ENCODE measurements around the gene GSK3B.

GRCh38 chr3:120092474-120092873 is 1.8 kb downstream of the GSK3B start:
- TF ChIP-seq CTCF (IDR thresholded peaks at IDR 0.05): no peak
- no peak for TF ChIP-seq EZH2 (IDR thresholded peaks at IDR 0.05; ENCODE audit: borderline replicate concordance, insufficient read depth, low read depth, low read length, poor library complexity, severe bottlenecking)

All from B cell (primary cell).